SK-N-SH (cell line): ENCODE results near the gene FAM131B. TPM values are rescaled to one million over a fixed set of nuclear protein-coding genes. Genes with fewer than 3 reads are reported as not detected.

Experiments
- CTCF ChIA-PET: fragments of 300-600, 350-600 bp; formaldehyde crosslinking; extraction: SDS; loops from one replicate; lab custom pipeline; 2021; lab: Yijun Ruan, JAX
- POLR2A ChIA-PET: fragments of 350-600 bp; sonication (Branson Sonifier 250); formaldehyde crosslinking; extraction: SDS; loops from one replicate; lab custom pipeline; 2020; ENCODE audit warnings: antibody characterized with exemption, inconsistent platforms; lab: Yijun Ruan, JAX
- DNase-seq: peaks from one replicate; pipeline ENCODE4 v3.0.0; 2012
- H2AFZ ChIP-seq: fragments of 200-600 bp; sonication (generic); 2 replicates; pipeline ENCODE4 v1.8.1; 2016; ENCODE audit warnings: antibody characterized with exemption, mild to moderate bottlenecking, low read depth
- H3F3A ChIP-seq: fragments of 200-600 bp; sonication (generic); replicated peaks from 2 replicates; pipeline ENCODE3; 2016; ENCODE audit warnings: antibody characterized with exemption, mild to moderate bottlenecking; ENCODE audit not compliant: insufficient read depth
- H3K27ac ChIP-seq, 2 experiments: fragments of 200-500 bp in 1 of 2; fragments of 200-600 bp in 1 of 2; sonication (Bioruptor generic) in 1 of 2; sonication (generic), shearing (Covaris generic) in 1 of 2; 2 replicates each; pipeline versions ENCODE4 v1.5.1 to v1.6.1; 2014 to 2016; ENCODE audit warnings: low read depth in 2 of 2, inconsistent platforms in 1 of 2, low read length in 1 of 2, mild to moderate bottlenecking in 1 of 2, mixed read lengths in 1 of 2
- H3K27me3 ChIP-seq: fragments of 200-600 bp; sonication (generic), shearing (Covaris generic); 2 replicates; pipeline ENCODE4 v1.6.1; 2016; ENCODE audit warnings: mixed run types; ENCODE audit not compliant: insufficient read depth
- H3K36me3 ChIP-seq, 2 experiments: fragments of 200-500 bp in 1 of 2; fragments of 200-600 bp in 1 of 2; sonication (Bioruptor generic) in 1 of 2; sonication (generic) in 1 of 2; replicated peaks in 1 of 2; 2 replicates each; pipeline versions ENCODE3 to v1.5.1; 2014 to 2016; ENCODE audit warnings: low read length in 1 of 2, mild to moderate bottlenecking in 1 of 2; ENCODE audit not compliant: insufficient read depth in 2 of 2, control insufficient read depth in 1 of 2
- H3K4me1 ChIP-seq, 2 experiments: fragments of 200-500 bp in 1 of 2; fragments of 200-600 bp in 1 of 2; sonication (Bioruptor generic) in 1 of 2; sonication (generic), shearing (Covaris generic) in 1 of 2; 2 replicates each; pipeline versions ENCODE4 v1.5.1 to v1.6.1; 2014 to 2016; ENCODE audit warnings: low read depth in 1 of 2, low read length in 1 of 2, mixed run types in 1 of 2; ENCODE audit not compliant: insufficient read depth in 2 of 2, control insufficient read depth in 1 of 2
- H3K4me2 ChIP-seq: fragments of 200-600 bp; sonication (generic), shearing (Covaris generic); 2 replicates; pipeline ENCODE4 v1.6.1; 2017; ENCODE audit warnings: mixed run types
- H3K4me3 ChIP-seq, 2 experiments: fragments of 200-500 bp in 1 of 2; fragments of 200-600 bp in 1 of 2; sonication (Bioruptor generic) in 1 of 2; sonication (generic), shearing (Covaris generic) in 1 of 2; 2 replicates each; pipeline versions ENCODE4 v1.5.1 to v1.8.1; 2014 to 2016; ENCODE audit warnings: low read depth in 2 of 2, inconsistent platforms in 1 of 2, low read length in 1 of 2, mild to moderate bottlenecking in 1 of 2, mixed read lengths in 1 of 2, moderate library complexity in 1 of 2
- H3K79me2 ChIP-seq: fragments of 200-600 bp; sonication (generic); 2 replicates; pipeline ENCODE4 v1.8.1; 2017; ENCODE audit warnings: mild to moderate bottlenecking; ENCODE audit not compliant: insufficient read depth
- H3K9ac ChIP-seq: fragments of 200-600 bp; sonication (generic); 2 replicates; pipeline ENCODE4 v1.6.1; 2017; ENCODE audit warnings: mixed run types
- H3K9me2 ChIP-seq: fragments of 200-600 bp; sonication (generic); 2 replicates; pipeline ENCODE4 v1.6.1; 2017; ENCODE audit warnings: mixed run types
- H3K9me3 ChIP-seq: fragments of 200-600 bp; sonication (generic); 2 replicates; pipeline ENCODE4 v1.6.1; 2017; ENCODE audit warnings: mixed run types, mild to moderate bottlenecking, moderate library complexity
- H4K20me1 ChIP-seq: fragments of 200-600 bp; sonication (generic); 2 replicates; pipeline ENCODE4 v1.6.1; 2017; ENCODE audit warnings: mild to moderate bottlenecking, mixed run types; ENCODE audit not compliant: insufficient read depth
- CTCF ChIP-seq: fragments of 200-600 bp; sonication (generic); IDR thresholded peaks from 2 replicates; pipeline ENCODE4 v1.6.1; 2017; ENCODE audit warnings: antibody characterized with exemption, mild to moderate bottlenecking, moderate library complexity
- ELF1 ChIP-seq: IDR thresholded peaks from 2 replicates; pipeline ENCODE4 v1.4.0; 2012
- GATA2 ChIP-seq: sonication (generic); formaldehyde crosslinking; IDR thresholded peaks from 2 replicates; pipeline ENCODE4 v1.5.0; 2020; ENCODE audit warnings: mild to moderate bottlenecking, missing genetic modification reagents
- JUND ChIP-seq: IDR thresholded peaks from 2 replicates; pipeline ENCODE4 v1.4.0; 2012
- POLR2AphosphoS5 ChIP-seq: IDR thresholded peaks from 2 replicates; pipeline ENCODE4 v1.6.1; 2012; ENCODE audit warnings: low read depth, low read length
- RAD21 ChIP-seq: IDR thresholded peaks from 2 replicates; pipeline ENCODE4 v1.6.1; 2012; ENCODE audit warnings: mild to moderate bottlenecking, low read length
- REST ChIP-seq: IDR thresholded peaks from 2 replicates; pipeline ENCODE4 v1.6.1; 2012; ENCODE audit warnings: mild to moderate bottlenecking, low read depth, low read length, moderate library complexity
- RFX5 ChIP-seq: IDR thresholded peaks from 2 replicates; pipeline ENCODE4 v1.6.1; 2012; ENCODE audit warnings: mild to moderate bottlenecking, improper control_type of control experiment, low read length
- SIN3A ChIP-seq: IDR thresholded peaks from 2 replicates; pipeline ENCODE4 v1.6.1; 2012; ENCODE audit warnings: low read depth, mild to moderate bottlenecking, low read length, moderate library complexity, borderline replicate concordance
- SMC3 ChIP-seq: IDR thresholded peaks from 2 replicates; pipeline ENCODE4 v1.6.1; 2012; ENCODE audit warnings: low read depth, low read length, improper control_type of control experiment
- TAF1 ChIP-seq: IDR thresholded peaks from 2 replicates; pipeline ENCODE4 v1.6.1; 2012; ENCODE audit warnings: low read depth, mild to moderate bottlenecking, low read length, moderate library complexity, borderline replicate concordance
- TEAD4 ChIP-seq: IDR thresholded peaks from 2 replicates; pipeline ENCODE4 v1.4.0; 2012; ENCODE audit warnings: mild to moderate bottlenecking, borderline replicate concordance; ENCODE audit not compliant: insufficient read depth
- USF2 ChIP-seq: fragments of 150-350 bp; IDR thresholded peaks from 2 replicates; pipeline ENCODE4 v1.6.1; 2017; ENCODE audit warnings: antibody characterized with exemption, low read length, low read depth, borderline replicate concordance
- ZBTB33 ChIP-seq: IDR thresholded peaks from 2 replicates; pipeline ENCODE4 v1.4.0; 2012; ENCODE audit warnings: low read depth, borderline replicate concordance
- WGBS: methylation state at CpG from one replicate; pipeline ENCODE4 v1.1.6; 2017; ENCODE audit warnings: low lambda C conversion rate; 5-methylcytosine and 5-hydroxymethylcytosine counted together
- polyA plus RNA-seq, 3 experiments: library from polyadenylated mRNA; depleted of rRNA; stranded (reverse); fragments of >200 nt; gene quantifications; 2 replicates each; pipeline ENCODE4 v1.2.3, GENCODE V29; 2012

FAM131B gene
- polyA plus RNA-seq, 1 of the 3 experiments (the other 2 are of a cell fraction): 43.6 TPM

GRCh38 chr7:143356414-143357050, 6.0 kb downstream of the FAM131B start:
- no peaks in the 10 kb centered on the region for H3F3A ChIP-seq
- TF ChIP-seq SIN3A (no peak), TAF1 (no peak), USF2 (no peak), CTCF (no peak), RAD21 (no peak), ELF1 (no peak), GATA2 (CRISPR knock-in tag) (no peak), SMC3 (no peak), REST (no peak), JUND (no peak), TEAD4 (no peak), ZBTB33 (no peak), RFX5 (no peak), POLR2AphosphoS5 (no peak)
- H4K20me1 ChIP-seq: no peaks in the 10 kb centered on the region
- no peaks in the 10 kb centered on the region for H3K9me3 ChIP-seq
- no peak overlapping the region for H3K27ac ChIP-seq
- H3K4me1 ChIP-seq: no peaks in the 10 kb centered on the region; a peak in 1 of 4 replicates
- H3K9me2 ChIP-seq: no peaks in the 10 kb centered on the region
- H3K9ac ChIP-seq: no peak overlapping the region
- H3K4me3 ChIP-seq: no peak overlapping the region
- no peak for DNase-seq
- H2AFZ ChIP-seq: no peak overlapping the region
- peaks cover 0 to 27% of the 10 kb centered on the region in 2 experiments for H3K36me3 ChIP-seq
- POLR2A ChIA-PET: interaction anchor here (1.6 kb wide), 1 partner anchor 8 kb away, joined by 3 read pairs; no protein-coding TSS in a partner anchor
- H3K4me2 ChIP-seq: no peak overlapping the region
- no peaks in the 10 kb centered on the region for H3K27me3 ChIP-seq
- WGBS: 80% methylated on average over 10 of the region's 13 CpGs
- CTCF ChIA-PET: interaction anchor here (0.9 to 2.0 kb wide), 3 partner anchors 24 to 822 kb away, joined by 3 to 6 read pairs (median 4); no protein-coding TSS in a partner anchor
- no peaks in the 10 kb centered on the region for H3K79me2 ChIP-seq
